Central memory CD8-positive, alpha-beta T cell (primary cell): ENCODE measurements around the gene ACO2.

Source experiments
- ATAC-seq: fragments of 150-1000 bp; cut with Tn5 transposase; replicated peaks from 2 replicates; pipeline ENCODE4 v1.10.0; 2022; ENCODE audit warnings: mild to moderate bottlenecking, moderate FRiP score, moderate number of reproducible peaks; ENCODE audit not compliant: poor library complexity, severe bottlenecking; ENCODE audit errors: extremely low read depth
- DNase-seq, 2 donors: peaks; one replicate each; pipeline ENCODE4 v3.0.0; 2021; ENCODE audit warnings: low spot score in 2 of 2
- H3K27ac Mint-ChIP-seq: one replicate; pipeline ENCODE4 v1.8.0; 2022; ENCODE audit warnings: low read depth, mild to moderate bottlenecking, moderate library complexity, mixed read lengths
- H3K27me3 Mint-ChIP-seq: one replicate; pipeline ENCODE4 v1.8.0; 2022; ENCODE audit warnings: mixed read lengths
- H3K36me3 Mint-ChIP-seq: one replicate; pipeline ENCODE4 v1.8.0; 2022; ENCODE audit warnings: mild to moderate bottlenecking, moderate library complexity, mixed read lengths; ENCODE audit not compliant: insufficient read depth
- H3K4me1 Mint-ChIP-seq: one replicate; pipeline ENCODE4 v1.8.0; 2022; ENCODE audit warnings: mixed read lengths
- H3K4me3 Mint-ChIP-seq: one replicate; pipeline ENCODE4 v1.8.0; 2022; ENCODE audit warnings: mild to moderate bottlenecking, moderate library complexity, mixed read lengths
- H3K9me3 Mint-ChIP-seq: one replicate; pipeline ENCODE4 v1.8.0; 2022; ENCODE audit warnings: mixed read lengths

ACO2 gene

DNA sequence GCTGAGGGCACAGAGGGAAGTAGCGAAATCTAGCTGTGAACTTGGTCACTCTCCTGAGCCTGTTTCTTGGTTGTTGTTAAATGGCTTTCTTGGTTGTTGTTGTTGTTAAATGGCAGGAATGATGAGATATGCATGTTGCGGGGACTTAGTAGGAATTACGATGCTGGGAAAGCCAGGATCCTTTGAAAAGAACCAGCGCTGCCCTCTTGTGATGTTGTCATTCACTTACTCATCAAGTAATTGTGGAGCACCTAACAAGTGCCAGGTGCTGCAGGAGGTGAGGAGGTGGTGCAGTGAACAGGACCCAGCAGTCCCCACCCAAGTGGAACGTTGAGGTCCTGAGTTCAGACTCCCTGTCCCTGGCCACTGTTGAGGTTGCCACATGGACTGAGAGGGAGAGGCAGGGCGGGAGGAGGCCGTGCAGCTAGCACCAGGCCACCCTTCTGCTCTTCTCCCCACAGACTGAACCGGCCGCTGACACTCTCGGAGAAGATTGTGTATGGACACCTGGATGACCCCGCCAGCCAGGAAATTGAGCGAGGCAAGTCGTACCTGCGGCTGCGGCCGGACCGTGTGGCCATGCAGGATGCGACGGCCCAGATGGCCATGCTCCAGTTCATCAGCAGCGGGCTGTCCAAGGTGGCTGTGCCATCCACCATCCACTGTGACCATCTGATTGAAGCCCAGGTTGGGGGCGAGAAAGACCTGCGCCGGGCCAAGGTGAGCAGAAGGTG is 38.6 kb downstream of the ACO2 start:
- H3K36me3 Mint-ChIP-seq, result peaks cover 32% of the 10 kb centered on the region
- no peak overlapping the region for H3K27ac Mint-ChIP-seq
- H3K27me3 Mint-ChIP-seq, result no peaks in the 10 kb centered on the region
- no peaks in the 10 kb centered on the region for H3K9me3 Mint-ChIP-seq
- ATAC-seq, result no peak
- no peak overlapping the region for H3K4me3 Mint-ChIP-seq
- peaks cover 6% of the 10 kb centered on the region for H3K4me1 Mint-ChIP-seq
- no peak for DNase-seq

DNA sequence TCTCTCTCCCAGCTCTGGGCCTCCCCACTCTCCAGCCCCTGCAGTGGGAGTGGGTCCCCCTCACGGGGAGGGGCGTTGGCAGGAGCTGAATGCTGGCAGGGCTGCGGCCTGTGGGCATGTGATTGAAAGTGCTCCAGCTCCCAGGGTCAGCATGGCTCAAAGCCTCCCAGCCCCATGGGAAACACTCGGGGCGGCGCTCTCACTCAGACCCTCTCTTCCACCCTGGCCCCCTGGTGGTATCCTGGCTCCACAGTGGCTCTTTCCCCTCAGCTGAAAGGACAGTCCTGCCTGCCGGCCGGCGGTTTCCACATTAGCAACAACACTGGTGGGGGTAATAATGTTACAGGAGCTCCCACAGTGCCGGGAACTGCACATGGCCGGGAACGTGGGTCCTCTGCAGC is 39.9 kb downstream of the ACO2 start:
- ATAC-seq (no peak), DNase-seq (no peak)
- no peaks in the 10 kb centered on the region for H3K27me3 Mint-ChIP-seq
- no peaks in the 10 kb centered on the region for H3K9me3 Mint-ChIP-seq
- peaks cover 29% of the 10 kb centered on the region for H3K36me3 Mint-ChIP-seq
- H3K27ac Mint-ChIP-seq, result peak overlapping the region; percentile 17
- peaks cover 6% of the 10 kb centered on the region for H3K4me1 Mint-ChIP-seq
- no peak overlapping the region for H3K4me3 Mint-ChIP-seq

DNA sequence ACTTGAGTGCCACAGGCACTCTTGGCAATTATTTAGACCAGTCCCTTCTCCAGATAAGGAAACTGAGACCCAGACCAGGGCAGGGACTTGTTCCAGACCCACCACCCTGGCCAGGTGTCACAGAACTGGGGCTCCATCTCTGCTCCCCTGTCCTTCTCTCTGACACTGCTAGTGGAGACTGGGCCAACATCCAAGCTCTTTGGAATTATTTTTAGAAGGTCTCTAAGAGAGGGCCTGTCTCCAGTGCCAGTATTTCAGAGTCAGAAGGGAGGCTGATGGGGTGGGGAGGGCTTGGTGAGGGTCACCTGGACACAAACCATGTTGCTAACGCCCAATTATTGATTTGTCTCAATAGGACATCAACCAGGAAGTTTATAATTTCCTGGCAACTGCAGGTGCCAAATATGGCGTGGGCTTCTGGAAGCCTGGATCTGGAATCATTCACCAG is 42.6 kb downstream of the ACO2 start:
- no peak overlapping the region for H3K27ac Mint-ChIP-seq
- H3K4me3 Mint-ChIP-seq, result no peak overlapping the region
- H3K27me3 Mint-ChIP-seq, result no peaks in the 10 kb centered on the region
- H3K4me1 Mint-ChIP-seq, result peaks cover 6% of the 10 kb centered on the region
- no peak for ATAC-seq
- H3K36me3 Mint-ChIP-seq, result peaks cover 29% of the 10 kb centered on the region
- DNase-seq, result no peak
- H3K9me3 Mint-ChIP-seq, result no peaks in the 10 kb centered on the region

DNA sequence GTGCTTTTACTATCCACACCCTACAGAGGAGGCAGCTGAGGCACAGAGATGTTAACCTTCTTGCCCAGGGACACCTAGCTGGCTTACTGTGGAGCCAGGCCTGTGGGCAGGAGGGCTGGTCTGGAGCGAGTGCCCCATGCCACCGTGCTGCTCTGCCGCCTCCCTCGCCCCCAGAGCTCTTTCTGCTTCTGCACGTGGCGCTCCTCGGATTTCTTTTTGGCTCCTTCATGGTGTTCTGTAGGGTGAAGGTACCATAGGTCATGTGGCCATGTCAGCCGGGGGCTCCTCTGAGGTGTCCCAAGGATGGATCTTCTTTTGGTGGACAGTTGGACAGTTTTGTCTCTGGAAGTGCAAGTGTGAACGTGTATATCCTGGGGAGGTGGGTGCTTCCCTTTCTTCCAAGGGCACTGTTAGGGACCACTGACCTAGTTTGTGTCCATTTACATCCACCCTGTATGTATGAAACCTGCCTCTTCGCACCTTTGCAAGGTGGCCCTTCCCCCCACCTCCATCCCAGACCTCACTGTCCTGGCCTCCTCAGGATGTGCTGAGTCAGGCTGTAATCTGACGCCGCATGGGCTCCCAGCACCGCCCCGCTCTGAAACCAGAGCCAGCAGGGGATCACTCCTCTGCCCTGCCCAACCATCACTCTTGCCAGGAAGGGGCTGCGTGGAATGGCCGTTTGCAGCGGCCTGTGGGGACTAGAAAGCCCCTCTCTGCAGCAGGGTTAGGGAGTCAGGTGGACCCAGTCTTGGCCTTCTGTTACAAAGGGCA is 43.7 kb downstream of the ACO2 start:
- no peaks in the 10 kb centered on the region for H3K27me3 Mint-ChIP-seq
- H3K9me3 Mint-ChIP-seq, result no peaks in the 10 kb centered on the region
- ATAC-seq, result no peak
- no peak for DNase-seq
- peaks cover 6% of the 10 kb centered on the region for H3K4me1 Mint-ChIP-seq
- peaks cover 24% of the 10 kb centered on the region for H3K36me3 Mint-ChIP-seq
- no peak overlapping the region for H3K4me3 Mint-ChIP-seq
- no peak overlapping the region for H3K27ac Mint-ChIP-seq

DNA sequence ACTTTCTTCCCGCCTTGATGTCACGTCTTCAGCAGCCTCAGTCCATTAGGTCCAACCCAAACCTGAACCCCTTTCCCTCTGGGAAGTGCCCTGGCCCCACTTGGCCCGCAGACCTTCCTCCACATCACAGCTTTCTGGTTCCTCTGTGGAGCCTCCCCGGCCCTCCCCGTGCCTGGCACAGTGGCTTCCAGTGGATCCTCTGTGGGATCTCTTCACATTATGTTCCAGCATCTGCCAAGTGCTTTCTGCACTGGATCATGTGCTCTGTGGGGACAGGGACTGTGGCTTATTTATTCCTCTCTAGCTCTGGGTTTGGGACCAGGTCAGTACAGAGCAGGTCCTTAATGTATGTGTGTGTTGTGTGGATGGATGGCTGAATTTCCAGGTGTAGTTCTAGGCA is 44.5 kb downstream of the ACO2 start:
- H3K4me3 Mint-ChIP-seq, result no peak overlapping the region

DNA sequence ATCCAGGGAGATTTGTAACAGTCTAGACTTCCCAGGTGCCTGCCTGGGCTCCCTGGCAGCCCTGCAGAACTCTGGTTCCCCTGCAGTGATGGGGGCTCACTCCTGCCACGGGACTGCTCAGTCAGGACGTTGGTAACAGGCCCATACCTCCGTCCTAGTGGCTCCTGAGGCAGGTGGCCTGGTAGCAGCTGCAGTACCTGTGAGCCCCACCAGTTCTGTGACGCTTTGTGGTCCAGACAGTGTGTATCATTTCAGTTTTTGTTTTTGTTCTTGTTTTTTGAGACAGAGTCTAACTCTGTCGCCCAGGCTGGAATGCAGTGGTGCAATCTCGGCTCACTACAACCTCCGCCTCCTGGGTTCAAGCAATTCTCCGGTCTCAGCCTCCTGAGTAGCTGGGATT is 47.5 kb downstream of the ACO2 start:
- DNase-seq (no peak), ATAC-seq (no peak)
- Mint-ChIP-seq H3K9me3 (no peaks in the 10 kb centered on the region), H3K36me3 (peaks cover 20% of the 10 kb centered on the region), H3K4me3 (no peak overlapping the region), H3K4me1 (no peaks in the 10 kb centered on the region), H3K27ac (peak overlapping the region; percentile 67), H3K27me3 (no peaks in the 10 kb centered on the region)

More for the DNA sequence above, 44.5 kb downstream of the ACO2 start:
- H3K36me3 Mint-ChIP-seq, result peaks cover 26% of the 10 kb centered on the region
- DNase-seq, result no peak
- H3K4me1 Mint-ChIP-seq, result peaks cover 6% of the 10 kb centered on the region
- H3K27ac Mint-ChIP-seq, result peak overlapping the region; percentile 37
- H3K27me3 Mint-ChIP-seq, result no peaks in the 10 kb centered on the region
- H3K9me3 Mint-ChIP-seq, result no peaks in the 10 kb centered on the region
- no peak for ATAC-seq

DNA sequence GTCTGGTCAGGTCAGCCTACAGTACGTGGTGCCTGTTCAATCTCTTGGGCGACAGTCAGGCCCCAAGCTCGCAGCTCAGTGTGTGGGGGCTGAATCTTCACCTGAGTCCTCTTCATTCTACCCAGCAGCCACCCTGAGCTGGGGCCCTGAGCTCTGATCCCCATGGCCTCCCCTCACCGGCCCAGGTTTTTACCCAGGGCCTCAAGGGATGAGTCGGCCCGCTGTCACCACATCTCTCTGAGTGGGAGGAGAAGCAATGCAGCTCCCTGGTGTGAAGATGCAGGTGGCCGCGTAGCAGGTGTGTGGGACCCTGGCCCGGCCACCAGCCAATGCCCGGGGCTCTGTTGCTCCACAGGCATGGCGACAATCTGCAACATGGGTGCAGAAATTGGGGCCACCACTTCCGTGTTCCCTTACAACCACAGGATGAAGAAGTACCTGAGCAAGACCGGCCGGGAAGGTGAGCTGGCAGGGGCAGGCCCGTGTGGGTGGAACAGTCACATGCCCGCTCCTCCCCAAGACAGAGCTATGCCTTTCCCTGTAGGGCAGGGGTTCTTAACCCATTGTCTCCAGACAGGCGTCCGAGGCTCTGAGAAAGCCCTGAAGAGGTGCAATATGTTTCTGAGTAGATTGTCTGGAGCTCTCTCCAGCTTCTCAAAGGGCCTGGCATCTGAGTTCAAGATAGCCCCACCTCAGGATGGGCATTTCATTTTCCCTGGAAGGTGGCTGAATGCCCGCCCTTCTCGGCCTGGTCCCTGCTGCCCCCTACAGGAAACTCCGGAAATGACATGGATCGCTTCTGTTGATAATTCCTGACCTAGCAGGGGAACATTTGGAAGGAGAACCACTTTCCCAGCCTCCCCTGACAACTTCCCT is 48.5 kb downstream of the ACO2 start:
- Mint-ChIP-seq H3K4me1 (no peaks in the 10 kb centered on the region), H3K27me3 (no peaks in the 10 kb centered on the region), H3K4me3 (no peak overlapping the region), H3K27ac (no peak overlapping the region), H3K9me3 (no peaks in the 10 kb centered on the region), H3K36me3 (peaks cover 20% of the 10 kb centered on the region)
- DNase-seq, result peak in 1 of 2 donors; percentile 32
- ATAC-seq, result no peak

DNA sequence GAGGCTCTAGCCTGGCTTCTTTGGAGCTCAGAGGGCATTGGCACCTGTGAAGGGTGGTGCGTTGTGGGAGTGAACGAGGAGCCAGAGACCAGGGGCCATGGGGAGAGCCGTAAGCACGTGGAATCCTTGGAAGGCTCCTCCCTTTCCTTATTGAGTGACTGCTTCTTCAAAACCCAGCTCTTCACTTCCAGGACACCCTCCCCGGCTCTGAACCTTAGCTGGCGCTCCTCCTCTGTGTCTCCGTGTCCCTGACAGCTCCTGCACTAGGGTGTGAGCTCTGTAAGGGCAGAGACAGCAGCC is 49.1 kb downstream of the ACO2 start:
- H3K4me1 Mint-ChIP-seq, result no peaks in the 10 kb centered on the region
- no peak for DNase-seq
- no peaks in the 10 kb centered on the region for H3K27me3 Mint-ChIP-seq
- H3K4me3 Mint-ChIP-seq, result no peak overlapping the region
- ATAC-seq, result no peak
- H3K9me3 Mint-ChIP-seq, result no peaks in the 10 kb centered on the region
- H3K36me3 Mint-ChIP-seq, result peaks cover 17% of the 10 kb centered on the region
- H3K27ac Mint-ChIP-seq, result no peak overlapping the region

DNA sequence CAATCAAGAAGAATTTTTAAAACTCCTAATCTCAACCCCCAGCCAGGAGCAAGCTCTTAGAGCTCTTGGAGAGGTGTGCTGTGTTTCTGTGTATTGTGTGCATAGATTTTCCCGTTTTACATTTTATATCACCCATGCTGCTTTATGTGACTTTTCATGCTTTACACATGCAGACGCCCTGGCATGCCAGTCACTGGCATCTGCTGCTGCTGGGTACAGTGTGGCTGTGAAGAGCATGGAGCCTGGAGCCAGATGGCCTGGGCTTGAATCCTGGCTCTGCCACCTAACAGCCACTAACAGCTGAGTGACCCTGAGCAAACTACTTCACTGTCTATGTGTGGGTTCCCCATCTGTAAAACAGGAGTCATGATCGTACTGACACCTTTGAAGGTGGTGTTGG is 52.2 kb downstream of the ACO2 start:
- ATAC-seq, result no peak
- H3K4me1 Mint-ChIP-seq, result no peaks in the 10 kb centered on the region
- no peak overlapping the region for H3K27ac Mint-ChIP-seq
- peaks cover 19% of the 10 kb centered on the region for H3K36me3 Mint-ChIP-seq
- H3K27me3 Mint-ChIP-seq, result no peaks in the 10 kb centered on the region
- DNase-seq, result no peak
- no peaks in the 10 kb centered on the region for H3K9me3 Mint-ChIP-seq
- H3K4me3 Mint-ChIP-seq, result no peak overlapping the region

DNA sequence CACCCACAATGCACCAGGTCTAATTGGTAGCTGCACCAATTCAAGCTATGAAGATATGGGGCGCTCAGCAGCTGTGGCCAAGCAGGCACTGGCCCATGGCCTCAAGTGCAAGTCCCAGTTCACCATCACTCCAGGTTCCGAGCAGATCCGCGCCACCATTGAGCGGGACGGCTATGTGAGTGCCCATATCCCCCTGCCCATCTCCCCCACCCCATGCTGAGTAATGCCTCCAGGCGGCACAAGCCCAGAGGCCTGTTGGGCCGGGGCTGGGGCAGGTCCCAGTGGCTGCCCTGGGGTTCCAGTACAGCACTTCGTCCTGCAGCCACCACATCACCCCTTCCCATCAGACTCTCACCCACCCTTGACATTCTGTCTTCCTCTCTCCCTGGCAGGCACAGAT is 53.9 kb downstream of the ACO2 start:
- H3K9me3 Mint-ChIP-seq, result no peaks in the 10 kb centered on the region
- H3K27ac Mint-ChIP-seq, result no peak overlapping the region
- ATAC-seq, result no peak
- peaks cover 20% of the 10 kb centered on the region for H3K36me3 Mint-ChIP-seq
- H3K4me3 Mint-ChIP-seq, result no peak overlapping the region
- H3K4me1 Mint-ChIP-seq, result no peaks in the 10 kb centered on the region
- DNase-seq, result no peak
- no peaks in the 10 kb centered on the region for H3K27me3 Mint-ChIP-seq

DNA sequence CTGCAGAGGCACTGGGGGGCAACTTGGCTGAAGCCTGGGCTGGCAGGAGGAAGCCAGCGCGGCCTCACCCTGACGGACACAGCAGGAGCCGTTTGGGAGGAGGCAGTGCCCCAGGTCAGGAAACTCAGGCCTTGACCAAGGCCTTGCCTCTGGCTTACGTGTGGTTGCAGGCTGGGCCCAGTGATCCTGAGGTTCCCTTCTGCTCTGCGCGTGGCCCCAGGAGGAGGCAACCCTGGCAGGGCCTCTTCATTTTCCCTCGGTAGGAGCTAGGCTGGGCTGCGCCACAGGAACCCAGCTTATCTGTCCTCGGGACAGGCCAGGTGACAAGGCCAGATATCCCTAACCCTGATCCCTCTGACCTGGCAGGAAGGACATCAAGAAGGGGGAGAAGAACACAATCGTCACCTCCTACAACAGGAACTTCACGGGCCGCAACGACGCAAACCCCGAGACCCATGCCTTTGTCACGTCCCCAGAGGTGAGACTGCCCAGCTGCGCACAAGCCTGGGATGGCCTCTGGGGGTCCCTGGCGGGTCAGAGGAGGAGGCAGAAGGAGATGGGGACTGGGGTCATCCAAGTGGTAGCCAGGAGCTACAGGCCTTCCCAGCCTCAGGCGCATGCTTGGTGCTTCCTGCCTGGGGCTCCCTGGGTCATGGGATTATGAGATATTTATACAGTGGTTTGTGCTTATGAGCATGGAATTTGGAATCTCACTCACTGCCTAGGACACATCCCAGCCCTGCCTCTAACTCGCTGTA is 54.7 kb downstream of the ACO2 start:
- DNase-seq (no peak), ATAC-seq (no peak)
- no peaks in the 10 kb centered on the region for H3K9me3 Mint-ChIP-seq
- H3K4me3 Mint-ChIP-seq, result no peak overlapping the region
- H3K4me1 Mint-ChIP-seq, result no peaks in the 10 kb centered on the region
- H3K36me3 Mint-ChIP-seq, result peaks cover 16% of the 10 kb centered on the region
- no peaks in the 10 kb centered on the region for H3K27me3 Mint-ChIP-seq
- H3K27ac Mint-ChIP-seq, result peak overlapping the region; percentile 29

DNA sequence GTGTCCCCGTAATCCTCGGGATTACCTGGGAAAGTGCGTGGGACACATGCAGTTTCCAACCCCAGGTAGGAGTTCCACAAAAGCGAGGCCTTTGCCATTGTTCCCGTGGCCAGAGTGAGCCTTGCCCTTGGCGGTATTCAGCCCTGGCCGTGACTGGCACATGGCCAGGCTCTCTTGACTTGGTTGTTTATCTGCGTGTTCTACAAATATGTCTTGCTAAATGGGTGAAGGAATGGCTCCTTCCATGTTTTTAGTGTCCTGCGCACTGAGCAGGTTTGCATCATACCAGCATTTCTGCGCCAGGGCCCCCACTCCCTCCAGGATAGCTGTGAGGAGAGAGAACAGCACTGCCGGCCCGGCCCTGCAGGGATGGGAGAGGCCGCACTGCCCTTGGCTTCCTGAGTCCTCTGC is 55.3 kb downstream of the ACO2 start:
- DNase-seq, result no peak
- H3K4me1 Mint-ChIP-seq, result no peaks in the 10 kb centered on the region
- H3K27ac Mint-ChIP-seq, result peak overlapping the region; percentile 29
- H3K36me3 Mint-ChIP-seq, result peaks cover 20% of the 10 kb centered on the region
- no peak overlapping the region for H3K4me3 Mint-ChIP-seq
- no peaks in the 10 kb centered on the region for H3K27me3 Mint-ChIP-seq
- no peaks in the 10 kb centered on the region for H3K9me3 Mint-ChIP-seq
- ATAC-seq, result no peak
